ENCODE results near the gene CTDSP1. TPM values are rescaled to one million over a fixed set of nuclear protein-coding genes. Genes with fewer than 3 reads are reported as not detected.

Gene CTDSP1
- total RNA-seq, 1 experiment from 2014 or later: 52.3 TPM

DNA sequence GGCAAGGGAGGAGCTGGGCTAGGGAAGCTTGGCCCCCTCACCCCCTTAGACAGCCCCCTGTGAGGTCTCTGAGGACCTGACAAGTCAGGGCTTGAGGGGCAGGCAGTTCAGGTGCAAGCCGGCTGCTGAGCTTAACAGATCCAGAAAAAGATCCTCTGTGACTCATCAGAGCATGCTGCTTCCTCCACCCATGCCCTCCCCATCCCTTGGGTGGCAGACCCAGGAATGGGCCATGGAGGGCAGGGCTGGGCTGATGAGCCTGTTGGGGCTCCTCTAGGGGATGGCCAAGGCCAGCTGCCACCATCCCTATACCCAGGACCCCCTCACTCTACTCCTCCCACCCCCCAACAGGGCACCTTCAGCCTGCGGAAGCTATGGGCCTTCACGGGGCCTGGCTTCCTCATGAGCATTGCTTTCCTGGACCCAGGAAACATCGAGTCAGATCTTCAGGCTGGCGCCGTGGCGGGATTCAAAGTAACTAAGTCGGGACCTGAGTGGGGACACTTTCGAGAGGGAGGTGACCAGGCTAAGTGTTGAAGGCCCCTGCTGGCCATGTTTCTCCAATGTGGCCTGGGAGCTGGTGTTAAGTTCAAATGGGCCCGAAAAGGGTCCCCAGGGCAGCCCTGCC, 15.7 kb upstream of the CTDSP1 start:
- no peak overlapping the region; the same call in 1 of the 2 replicates for H3K14ac ChIP-seq (ENCODE audit: insufficient read depth, low read length)
- H3K27me3 ChIP-seq (ENCODE audit: insufficient read depth, low read length): peaks cover 2% of the 10 kb centered on the region; the same call in 1 of the 2 replicates
- H3K27ac ChIP-seq (ENCODE audit: insufficient read length, low read depth, low read length): no peak overlapping the region
- no peak for TF ChIP-seq CTCF (conservative IDR thresholded peaks at IDR 0.05)
- H2BK15ac ChIP-seq (ENCODE audit: low read depth, low read length): no peak overlapping the region
- no peak overlapping the region for H2BK5ac ChIP-seq (ENCODE audit: insufficient read length, low read length)
- no peak overlapping the region for H2BK120ac ChIP-seq (ENCODE audit: low read depth, low read length, poor library complexity, severe bottlenecking)
- no peak overlapping the region for H3K4me2 ChIP-seq (ENCODE audit: insufficient read depth, insufficient read length, low read length)
- H3K4me3 Mint-ChIP-seq: no peak overlapping the region
- no peaks in the 10 kb centered on the region for H3K4me1 ChIP-seq (ENCODE audit: insufficient read depth, low read length)
- H2AFZ ChIP-seq (ENCODE audit: low read length): no peak overlapping the region
- no peak overlapping the region for H3K4ac ChIP-seq (ENCODE audit: low read depth, low read length)
- no peaks in the 10 kb centered on the region for H3K79me1 ChIP-seq (ENCODE audit: insufficient read depth, low read depth, low read length, poor library complexity, severe bottlenecking)
- no peak overlapping the region for H4K8ac ChIP-seq (replicated peaks; ENCODE audit: insufficient read length, low read depth, low read length)
- no peak overlapping the region for H4K5ac ChIP-seq (ENCODE audit: insufficient read length, low read depth, low read length)
- H3K23ac ChIP-seq (ENCODE audit: insufficient read length, low read depth, low read length): no peak overlapping the region
- H3K9ac ChIP-seq (ENCODE audit: extremely low read depth, insufficient read length, low read length): no peak overlapping the region
- DNase-seq: no peak
- no peak overlapping the region for H2BK20ac ChIP-seq (ENCODE audit: low read depth, low read length, poor library complexity, severe bottlenecking)
- H4K20me1 ChIP-seq (ENCODE audit: control insufficient read depth, insufficient read depth, insufficient read length): no peaks in the 10 kb centered on the region
- no peaks in the 10 kb centered on the region for H3K79me2 ChIP-seq (ENCODE audit: insufficient read depth, low read length)
- peaks cover 6% of the 10 kb centered on the region for H3K23me2 ChIP-seq (ENCODE audit: insufficient read length, low read depth, low read length, poor library complexity, severe bottlenecking)
- H3K9me3 Mint-ChIP-seq: no peaks in the 10 kb centered on the region
- no peaks in the 10 kb centered on the region for H3K9me3 ChIP-seq (ENCODE audit: control insufficient read depth, low read depth, low read length)
- H3K36me3 Mint-ChIP-seq (ENCODE audit: insufficient read depth in 1 of 3, low read depth in 3 of 3): no peaks in the 10 kb centered on the region
- no peak overlapping the region for H2AK5ac ChIP-seq (ENCODE audit: insufficient read length, low read length)
- WGBS (ENCODE audit: extremely low coverage, insufficient read length, low lambda C conversion rate): no CpG with 5 or more reads among the region's 10 CpGs
- no peak overlapping the region for H3K27ac Mint-ChIP-seq
- no peak overlapping the region for H3T11ph ChIP-seq (ENCODE audit: low read length)
- peaks cover 54% of the 10 kb centered on the region for H3K27me3 Mint-ChIP-seq (ENCODE audit: low read depth)
- H3K18ac ChIP-seq (ENCODE audit: insufficient read length, low read depth, low read length): no peak overlapping the region
- no peak overlapping the region for H4K91ac ChIP-seq (ENCODE audit: insufficient read length, low read depth, low read length)
- H2BK12ac ChIP-seq (ENCODE audit: insufficient read length, low read depth, low read length): no peak overlapping the region
- H3K4me1 Mint-ChIP-seq: peaks cover 5 to 11% of the 10 kb centered on the region in 2 experiments; a peak in 3 of 4 replicates
- H3K56ac ChIP-seq (ENCODE audit: insufficient read length, low read depth, low read length): no peak overlapping the region

Measured in H9 (cell line).